H1 (cell line): Measurements from ENCODE around the gene PIK3R5. TPM values are rescaled to one million over a fixed set of nuclear protein-coding genes. Genes with fewer than 3 reads are reported as not detected.

ENCODE experiments used
- CTCF ChIA-PET: fragments of 300-600 bp; sonication (Branson Sonifier 250); formaldehyde crosslinking; loops from one replicate; lab custom pipeline; 2021; ENCODE audit not compliant: partially characterized antibody; lab: Charles Lee
- POLR2A ChIA-PET: fragments of 300-600 bp; sonication (Branson Sonifier 250); formaldehyde crosslinking; loops from one replicate; lab custom pipeline; 2021; ENCODE audit warnings: inconsistent platforms; ENCODE audit not compliant: partially characterized antibody; lab: Charles Lee
- DNase-seq, 2 experiments: peaks; one replicate each; pipeline versions ENCODE4 v3.0.0 to v3.0.0-alpha.2; 2010 to 2022; ENCODE audit warnings: low spot score in 2 of 2, low read depth in 1 of 2, mixed read lengths in 1 of 2
- FAIRE-seq: peaks from 2 replicates; lab custom pipeline; 2011; peaks lifted over from hg19 to GRCh38; lab: Jason Lieb, UNC
- H2AFZ ChIP-seq: 2 replicates; pipeline ENCODE4 v1.8.1; 2012; ENCODE audit warnings: low read length, inconsistent platforms
- H2AK5ac ChIP-seq: 2 replicates; pipeline ENCODE4 v1.6.1; 2013; ENCODE audit warnings: low read depth, low read length
- H2BK120ac ChIP-seq: replicated peaks from 2 replicates; pipeline ENCODE3; 2013; ENCODE audit warnings: low read depth, low read length, inconsistent platforms
- H2BK12ac ChIP-seq: 2 replicates; pipeline ENCODE4 v1.6.1; 2013; ENCODE audit warnings: low read depth, low read length
- H2BK15ac ChIP-seq: 2 replicates; pipeline ENCODE4 v1.6.1; 2013; ENCODE audit warnings: low read length
- H2BK20ac ChIP-seq: 2 replicates; pipeline ENCODE4 v1.6.1; 2013; ENCODE audit warnings: low read length
- H2BK5ac ChIP-seq: 2 replicates; pipeline ENCODE4 v1.6.1; 2013; ENCODE audit warnings: low read depth, low read length
- H3K14ac ChIP-seq: 2 replicates; pipeline ENCODE4 v1.6.1; 2013; ENCODE audit warnings: inconsistent platforms; ENCODE audit not compliant: insufficient read length
- H3K18ac ChIP-seq: 2 replicates; pipeline ENCODE4 v1.6.1; 2013; ENCODE audit warnings: low read length; ENCODE audit errors: extremely low read depth
- H3K23ac ChIP-seq: 2 replicates; pipeline ENCODE4 v1.6.1; 2013; ENCODE audit warnings: inconsistent platforms; ENCODE audit not compliant: insufficient read length
- H3K23me2 ChIP-seq: 2 replicates; pipeline ENCODE4 v1.6.1; 2013; ENCODE audit warnings: low read depth, low read length
- H3K27ac ChIP-seq: 2 replicates; pipeline ENCODE4 v1.6.1; 2011; ENCODE audit warnings: low read depth, low read length, inconsistent platforms
- H3K27me3 ChIP-seq, 4 experiments: replicated peaks in 1 of 4; 1 replicate in 1 of 4; 2 replicates in 3 of 4; pipeline versions ENCODE4 v1.6.1 to v1.8.1; 2011 to 2013; ENCODE audit warnings: low read length in 3 of 4, mild to moderate bottlenecking in 3 of 4, inconsistent platforms in 2 of 4, mixed read lengths in 2 of 4, moderate library complexity in 1 of 4; ENCODE audit not compliant: control insufficient read depth in 3 of 4, insufficient read depth in 3 of 4; ENCODE audit errors: extremely low read depth in 1 of 4
- H3K36me3 ChIP-seq, 4 experiments: 2 replicates each; pipeline versions ENCODE4 v1.6.1 to v1.8.1; 2011 to 2013; ENCODE audit warnings: mild to moderate bottlenecking in 4 of 4, low read length in 3 of 4, moderate library complexity in 2 of 4, control low read depth in 1 of 4, inconsistent platforms in 1 of 4; ENCODE audit not compliant: insufficient read depth in 4 of 4, control insufficient read depth in 2 of 4
- H3K4ac ChIP-seq: replicated peaks from 2 replicates; pipeline ENCODE3; 2013; ENCODE audit warnings: low read length, low read depth, mixed read lengths, inconsistent platforms; ENCODE audit not compliant: insufficient read length
- H3K4me1 ChIP-seq, 4 experiments: replicated peaks in 1 of 4; 1 replicate in 1 of 4; 2 replicates in 3 of 4; pipeline versions ENCODE4 v1.6.1 to v1.8.1; 2011 to 2013; ENCODE audit warnings: low read length in 3 of 4, inconsistent platforms in 2 of 4, mixed read lengths in 1 of 4; ENCODE audit not compliant: insufficient read depth in 4 of 4, control insufficient read depth in 3 of 4
- H3K4me2 ChIP-seq, 2 experiments: 2 replicates each; pipeline versions ENCODE4 v1.6.1 to v1.8.1; 2011 to 2013; ENCODE audit warnings: low read depth in 2 of 2, low read length in 2 of 2, control low read depth in 1 of 2, inconsistent platforms in 1 of 2, mild to moderate bottlenecking in 1 of 2; ENCODE audit not compliant: insufficient read depth in 1 of 2
- H3K4me3 ChIP-seq, 4 experiments: fragments of 200-600, 300-600 bp in 1 of 4; sonication (generic), shearing (Covaris generic), sonication (Bioruptor Twin) in 1 of 4; 2 replicates each; pipeline versions ENCODE4 v1.5.1 to v1.8.1; 2011 to 2016; ENCODE audit warnings: low read length in 4 of 4, low read depth in 3 of 4, control low read depth in 2 of 4, inconsistent platforms in 2 of 4, mild to moderate bottlenecking in 2 of 4, mixed read lengths in 1 of 4, moderate library complexity in 1 of 4; ENCODE audit not compliant: insufficient read depth in 2 of 4; ENCODE audit errors: extremely low read depth in 1 of 4
- H3K56ac ChIP-seq: replicated peaks from 2 replicates; pipeline ENCODE3; 2013; ENCODE audit warnings: low read depth, mild to moderate bottlenecking, mixed read lengths, low read length, inconsistent platforms; ENCODE audit not compliant: insufficient read length
- H3K79me1 ChIP-seq: 2 replicates; pipeline ENCODE4 v1.6.1; 2013; ENCODE audit warnings: low read depth, low read length, control low read depth
- H3K79me2 ChIP-seq, 2 experiments: 2 replicates each; pipeline versions ENCODE4 v1.6.1 to v1.8.1; 2012 to 2013; ENCODE audit warnings: low read length in 2 of 2, mild to moderate bottlenecking in 2 of 2, inconsistent platforms in 1 of 2; ENCODE audit not compliant: insufficient read depth in 2 of 2, control insufficient read depth in 1 of 2
- H3K9ac ChIP-seq, 4 experiments: replicated peaks in 1 of 4; 1 replicate in 1 of 4; 2 replicates in 3 of 4; pipeline versions ENCODE4 v1.6.1 to v1.8.1; 2011 to 2013; ENCODE audit warnings: low read depth in 3 of 4, low read length in 3 of 4, control low read depth in 2 of 4, mild to moderate bottlenecking in 2 of 4, moderate library complexity in 2 of 4, inconsistent platforms in 1 of 4; ENCODE audit errors: extremely low read depth in 1 of 4
- H3K9me3 ChIP-seq, 2 experiments: 2 replicates each; pipeline versions ENCODE4 v1.6.1 to v1.8.1; 2012 to 2013; ENCODE audit warnings: mild to moderate bottlenecking in 2 of 2, moderate library complexity in 2 of 2, control low read depth in 1 of 2, inconsistent platforms in 1 of 2, low read depth in 1 of 2, low read length in 1 of 2, mixed read lengths in 1 of 2; ENCODE audit not compliant: insufficient read depth in 2 of 2
- H4K20me1 ChIP-seq, 2 experiments: replicated peaks in 1 of 2; 2 replicates each; pipeline versions ENCODE3 to v1.8.1; 2011 to 2013; ENCODE audit warnings: inconsistent platforms in 2 of 2, low read length in 2 of 2, mild to moderate bottlenecking in 1 of 2; ENCODE audit not compliant: insufficient read depth in 2 of 2, control insufficient read depth in 1 of 2
- H4K5ac ChIP-seq: 2 replicates; pipeline ENCODE4 v1.6.1; 2013; ENCODE audit warnings: low read length, low read depth, mixed read lengths, inconsistent platforms; ENCODE audit not compliant: insufficient read length
- H4K8ac ChIP-seq: 2 replicates; pipeline ENCODE4 v1.8.0; 2013; ENCODE audit warnings: mild to moderate bottlenecking, moderate library complexity, low read length, inconsistent platforms; ENCODE audit not compliant: insufficient read depth; ENCODE audit errors: extremely low read depth
- H4K91ac ChIP-seq: replicated peaks from 2 replicates; pipeline ENCODE3; 2013; ENCODE audit warnings: low read length, mixed read lengths, inconsistent platforms; ENCODE audit not compliant: insufficient read length
- ATF3 ChIP-seq: IDR thresholded peaks from 2 replicates; pipeline ENCODE4 v1.6.1; 2011; ENCODE audit warnings: low read depth, mild to moderate bottlenecking, low read length; ENCODE audit not compliant: insufficient read depth
- CHD2 ChIP-seq: IDR thresholded peaks from 2 replicates; pipeline ENCODE4 v1.6.1; 2012; ENCODE audit warnings: low read length, improper control_type of control experiment
- CTCF ChIP-seq, 3 experiments: IDR thresholded peaks; 1 replicate in 2 of 3; 2 replicates in 1 of 3; pipeline versions ENCODE4 v1.5.1 to v1.6.1; 2011; ENCODE audit warnings: low read length in 3 of 3, mild to moderate bottlenecking in 3 of 3, inconsistent platforms in 2 of 3, low read depth in 1 of 3, moderate library complexity in 1 of 3; ENCODE audit not compliant: insufficient read depth in 1 of 3; ENCODE audit errors: control extremely low read depth in 1 of 3
- EGR1 ChIP-seq: IDR thresholded peaks from 2 replicates; pipeline ENCODE4 v1.6.1; 2011; ENCODE audit warnings: low read depth, low read length, borderline replicate concordance
- KDM4A ChIP-seq: IDR thresholded peaks from one replicate; pipeline ENCODE4 v1.7.1; 2012; ENCODE audit warnings: low read depth, mild to moderate bottlenecking, moderate library complexity, low read length, inconsistent platforms; ENCODE audit not compliant: severe bottlenecking
- MAFK ChIP-seq: IDR thresholded peaks from 2 replicates; pipeline ENCODE4 v1.6.1; 2012; ENCODE audit warnings: low read depth, mild to moderate bottlenecking, improper control_type of control experiment, low read length
- POLR2A ChIP-seq, 2 experiments: IDR thresholded peaks; 1 replicate in 1 of 2; 2 replicates in 1 of 2; pipeline ENCODE4 v1.6.1; 2011; ENCODE audit warnings: low read depth in 2 of 2, low read length in 2 of 2, mild to moderate bottlenecking in 2 of 2; ENCODE audit errors: control extremely low read depth in 1 of 2
- POLR2AphosphoS5 ChIP-seq: IDR thresholded peaks from 2 replicates; pipeline ENCODE4 v1.6.1; 2011; ENCODE audit warnings: low read depth, low read length
- RNF2 ChIP-seq: fragments of 200-900, 300-1000 bp; sonication (generic); IDR thresholded peaks from 2 replicates; pipeline ENCODE4 v1.7.1; 2016; ENCODE audit warnings: borderline replicate concordance, low read depth, mild to moderate bottlenecking, antibody characterized with exemption, low read length; ENCODE audit not compliant: poor library complexity, severe bottlenecking; ENCODE audit errors: missing control alignments
- SP2 ChIP-seq: IDR thresholded peaks from 2 replicates; pipeline ENCODE4 v1.6.1; 2012; ENCODE audit warnings: mild to moderate bottlenecking, low read length, inconsistent platforms
- SUZ12 ChIP-seq: fragments of 200-600 bp; sonication (generic); IDR thresholded peaks from 2 replicates; pipeline ENCODE4 v1.6.1; 2012; ENCODE audit warnings: mild to moderate bottlenecking, inconsistent platforms, low read length, moderate library complexity, mixed read lengths
- TBP ChIP-seq: IDR thresholded peaks from 2 replicates; pipeline ENCODE4 v1.6.1; 2011; ENCODE audit warnings: low read depth, low read length, improper control_type of control experiment
- WGBS, 2 experiments: shearing (Covaris generic) in 1 of 2; methylation state at CpG; one replicate each; pipeline versions ENCODE4 v1.1.6 to v1.1.7; 2013 to 2015; ENCODE audit warnings: low lambda C conversion rate in 2 of 2, mixed read lengths in 2 of 2, inconsistent platforms in 1 of 2, low coverage in 1 of 2, missing lambda C conversion rate in 1 of 2; ENCODE audit not compliant: insufficient replicate concordance in 2 of 2, insufficient coverage in 1 of 2, insufficient read length in 1 of 2; ENCODE audit errors: extremely low coverage in 1 of 2, missing lambda C conversion rate in 1 of 2; 5-methylcytosine and 5-hydroxymethylcytosine counted together
- polyA plus RNA-seq, 7 experiments: library from polyadenylated mRNA; depleted of rRNA in 3 of 7; stranded (reverse) in 5 of 7; unstranded in 2 of 7; fragments of >200 nt in 5 of 7; fragments of 200-250 nt in 2 of 7; gene quantifications; 1 replicate in 5 of 7; 2 replicates in 1 of 7; 4 replicates in 1 of 7; pipeline versions ENCODE4 v1.2.1 to v1.2.3, GENCODE V29; 2011 to 2013; ENCODE audit warnings: missing spikeins in 2 of 7, mixed read lengths in 2 of 7
- total RNA-seq: library from RNA; stranded (reverse); fragmentation: NEBNext Ultra II Directional; extraction: Animal tissue kit (Norgen Biotek cat#: 25700); gene quantifications from 2 replicates; pipeline ENCODE4 v1.2.1, GENCODE V29; 2021

Gene PIK3R5
- total and polyA plus RNA-seq, 2 of the 8 experiments (the other 6 are each of a cell fraction or from before 2014, with no cell fraction given) = 2.7 to 4.3 TPM

- no peak overlapping the region for H4K91ac ChIP-seq
- no peak overlapping the region for H3K4me3 ChIP-seq
- no peaks in the 10 kb centered on the region for H3K79me1 ChIP-seq
- H4K20me1 ChIP-seq = peaks cover 0 to 3% of the 10 kb centered on the region in 2 experiments
- no peaks in the 10 kb centered on the region for H3K36me3 ChIP-seq
- no peak overlapping the region for H3K27ac ChIP-seq
- H3K23ac ChIP-seq = no peak overlapping the region
- H3K9me3 ChIP-seq = peaks cover 0 to 3% of the 10 kb centered on the region in 2 experiments; a peak in 1 of 4 replicates
- H3K9ac ChIP-seq = no peak overlapping the region
- H3K23me2 ChIP-seq = peaks cover 8% of the 10 kb centered on the region; the same call in 1 of the 2 replicates
- no peak overlapping the region for H2BK120ac ChIP-seq
- 87% methylated on average over 3 of the region's 3 CpGs; no CpG with 5 or more reads in 1 of the 2 experiments for WGBS, 2 experiments
- no peak overlapping the region for H3K18ac ChIP-seq
- POLR2A ChIA-PET = no interaction called here
- no peak overlapping the region for H3K4me2 ChIP-seq
- no peak overlapping the region for H2BK5ac ChIP-seq
- FAIRE-seq = no peak
- no peak overlapping the region for H2BK15ac ChIP-seq
- CTCF ChIA-PET = no interaction called here
- no peak overlapping the region for H2BK20ac ChIP-seq
- no peak overlapping the region for H3K4ac ChIP-seq
- H4K8ac ChIP-seq = no peak overlapping the region
- peaks cover 0 to 6% (median 2%) of the 10 kb centered on the region in 4 experiments; a peak in 2 of 7 replicates for H3K4me1 ChIP-seq
- no peak overlapping the region for H2AFZ ChIP-seq
- H3K56ac ChIP-seq = no peak overlapping the region
- no peaks in the 10 kb centered on the region for H3K79me2 ChIP-seq
- no peak overlapping the region for H3K14ac ChIP-seq
- H2AK5ac ChIP-seq = no peak overlapping the region
- no peak for DNase-seq
- peaks cover 2 to 18% (median 12%) of the 10 kb centered on the region in 4 experiments for H3K27me3 ChIP-seq
- H4K5ac ChIP-seq = no peak overlapping the region
- no peak overlapping the region for H2BK12ac ChIP-seq
- TF ChIP-seq CHD2 = no peak
- TF ChIP-seq SP2 = no peak
- TF ChIP-seq POLR2AphosphoS5 = no peak
- no peak for TF ChIP-seq POLR2A (IDR thresholded peaks at IDR 0.05; ENCODE audit: control extremely low read depth in 1 of 2, low read depth in 2 of 2, low read length in 2 of 2)
- TF ChIP-seq SUZ12 = no peak
- no peak for TF ChIP-seq CTCF (IDR thresholded peaks at IDR 0.05; ENCODE audit: control extremely low read depth in 1 of 3, insufficient read depth in 1 of 3, low read depth in 1 of 3, low read length in 3 of 3)
- TF ChIP-seq MAFK = no peak
- no peak for TF ChIP-seq RNF2
- no peak for TF ChIP-seq KDM4A
- no peak for TF ChIP-seq ATF3
- no peak for TF ChIP-seq EGR1
- no peak for TF ChIP-seq TBP
Measured at GRCh38 chr17:8968503-8968902, 3.0 kb upstream of the PIK3R5 start.
